Measurements from ENCODE around the gene SVOP.

Gene SVOP

GRCh38 chr12:108935159-108935763, 85.6 kb downstream of the SVOP start:
- DNase-seq (ENCODE audit: low read depth): no peak

GRCh38 chr12:108933949-108934348, 86.9 kb downstream of the SVOP start:
- no peak for DNase-seq (ENCODE audit: low read depth)

GRCh38 chr12:108930756-108931155, 90.1 kb downstream of the SVOP start:
- no peak for DNase-seq (ENCODE audit: low read depth)

GRCh38 chr12:108930155-108930554, 90.7 kb downstream of the SVOP start:
- no peak for DNase-seq (ENCODE audit: low read depth)

GRCh38 chr12:108928695-108929094, 92.2 kb downstream of the SVOP start:
- DNase-seq (ENCODE audit: low read depth): no peak

- no peak for DNase-seq (ENCODE audit: low read depth)
Measured at GRCh38 chr12:108922918-108923317, 98.0 kb downstream of the SVOP start.

- DNase-seq (ENCODE audit: low read depth): no peak
Measured at GRCh38 chr12:108921946-108922345, 98.9 kb downstream of the SVOP start.

GRCh38 chr12:108918960-108919642, 101.8 kb downstream of the SVOP start:
- no peak for DNase-seq (ENCODE audit: low read depth)

- no peak for DNase-seq (ENCODE audit: low read depth)
Measured at GRCh38 chr12:108918206-108918605, 102.7 kb downstream of the SVOP start.

- no peak for DNase-seq (ENCODE audit: low read depth)
Measured at GRCh38 chr12:108916336-108916735, 104.5 kb downstream of the SVOP start.

- no peak for DNase-seq (ENCODE audit: low read depth)
Measured at GRCh38 chr12:108915632-108916133, 105.2 kb downstream of the SVOP start.

- DNase-seq (ENCODE audit: low read depth): no peak
Measured at GRCh38 chr12:108914121-108914531, 106.7 kb downstream of the SVOP start.

GRCh38 chr12:108912361-108912760, 108.5 kb downstream of the SVOP start:
- DNase-seq (ENCODE audit: low read depth): no peak

- DNase-seq (ENCODE audit: low read depth): no peak
Measured at GRCh38 chr12:108911915-108912314, 109.0 kb downstream of the SVOP start.

GRCh38 chr12:108910336-108910735, 110.5 kb downstream of the SVOP start:
- DNase-seq (ENCODE audit: low read depth): no peak

- no peak for DNase-seq (ENCODE audit: low read depth)
Measured at GRCh38 chr12:108907839-108908351, 113.0 kb downstream of the SVOP start.

GRCh38 chr12:108906971-108907370, 113.9 kb downstream of the SVOP start:
- DNase-seq (ENCODE audit: low read depth): no peak

GRCh38 chr12:108905725-108906124, 115.1 kb downstream of the SVOP start:
- DNase-seq (ENCODE audit: low read depth): no peak

GRCh38 chr12:108899145-108899544, 121.7 kb downstream of the SVOP start:
- no peak for DNase-seq (ENCODE audit: low read depth)

- no peak for DNase-seq (ENCODE audit: low read depth)
Measured at GRCh38 chr12:108896817-108897216, 124.1 kb downstream of the SVOP start.

GRCh38 chr12:108896336-108896735, 124.5 kb downstream of the SVOP start:
- no peak for DNase-seq (ENCODE audit: low read depth)

GRCh38 chr12:108895220-108895802, 125.6 kb downstream of the SVOP start:
- DNase-seq (ENCODE audit: low read depth): no peak

- no peak for DNase-seq (ENCODE audit: low read depth)
Measured at GRCh38 chr12:108890208-108890607, 130.7 kb downstream of the SVOP start.
